ENCODE results near the gene VPS41. TPM values are rescaled to one million over a fixed set of nuclear protein-coding genes. Genes with fewer than 3 reads are reported as not detected.

Gene VPS41
- total and polyA plus RNA-seq, 2 of the 13 experiments (the other 11 are each of a cell fraction or from before 2014, with no cell fraction given), result 12.1 to 43.4 TPM

GRCh38 chr7:38842746-38843145, 66.2 kb downstream of the VPS41 start:
- CTCF ChIA-PET (ENCODE audit: low intra/inter-chr PET ratio, low total read pairs), result no interaction called here
- Histone ChIP-seq H3K27me3 (ENCODE audit: control insufficient read depth in 1 of 2, insufficient read depth in 2 of 2, low read length in 2 of 2) (no peaks in the 10 kb centered on the region), H3K4me3 (replicated peaks in 1 of 3; ENCODE audit: insufficient read depth in 1 of 3, low read depth in 2 of 3, low read length in 3 of 3) (no peak overlapping the region), H3K4me2 (ENCODE audit: low read depth, low read length) (no peak overlapping the region), H3K27ac (ENCODE audit: extremely low read length, insufficient read depth, low read length) (no peak overlapping the region), H3K79me2 (ENCODE audit: insufficient read depth, low read length) (no peaks in the 10 kb centered on the region), H3K9ac (ENCODE audit: insufficient read depth, low read depth, low read length) (no peak overlapping the region), H4K20me1 (ENCODE audit: insufficient read depth, low read length) (no peaks in the 10 kb centered on the region), H2AFZ (ENCODE audit: low read length) (no peak overlapping the region), H3K4me1 (ENCODE audit: insufficient read depth, low read length) (peaks cover 10% of the 10 kb centered on the region; the same call in 1 of the 2 replicates), H3K36me3 (replicated peaks in 1 of 2; ENCODE audit: control insufficient read depth in 1 of 2, insufficient read depth in 2 of 2, low read length in 2 of 2) (no peaks in the 10 kb centered on the region), H3K9me3 (ENCODE audit: low read length) (no peaks in the 10 kb centered on the region)
- POLR2A ChIA-PET, result no interaction called here
- in situ Hi-C loops (cut with HindIII; ENCODE audit: extremely low pct_ligation_motif_present, low pct_unique_long_range_greater_than_20kb) (no loop called here), intact Hi-C loops (cut with micrococcal nuclease; ENCODE audit: unreplicated experiment) (no loop called here)
- no TSS peak for BruUV-seq (replicated peaks)
- ATAC-seq, result no peak
- FAIRE-seq, result no peak
- 74% methylated on average over 1 of the region's 1 CpG for WGBS (ENCODE audit: low lambda C conversion rate)
- no peak for DNase-seq (ENCODE audit: low spot score)
- no peak for TF ChIP-seq PBX2 (CRISPR knock-in tag; IDR thresholded peaks at IDR 0.05)
- TF ChIP-seq ZFP1 (CRISPR knock-in tag; IDR thresholded peaks at IDR 0.05), result no peak
- no peak for TF ChIP-seq STAT6 (CRISPR knock-in tag; IDR thresholded peaks at IDR 0.05; ENCODE audit: borderline replicate concordance)
- TF ChIP-seq ZBTB10 (CRISPR knock-in tag; IDR thresholded peaks at IDR 0.05; ENCODE audit: borderline replicate concordance), result no peak
- no peak for TF ChIP-seq LRRFIP1 (CRISPR knock-in tag; conservative IDR thresholded peaks at IDR 0.05)
- TF ChIP-seq GZF1 (CRISPR knock-in tag; IDR thresholded peaks at IDR 0.05), result no peak
- no peak for TF ChIP-seq ZNF841 (CRISPR knock-in tag; IDR thresholded peaks at IDR 0.05; ENCODE audit: borderline replicate concordance)
- no peak for TF ChIP-seq ADNP (CRISPR knock-in tag; IDR thresholded peaks at IDR 0.05)
- no peak for TF ChIP-seq ETV6 (CRISPR knock-in tag; conservative IDR thresholded peaks at IDR 0.05)
- no peak for TF ChIP-seq CENPX (CRISPR knock-in tag; IDR thresholded peaks at IDR 0.05)
- TF ChIP-seq HINFP (CRISPR knock-in tag; IDR thresholded peaks at IDR 0.05; ENCODE audit: low read depth), result no peak
- no peak for TF ChIP-seq HNRNPL (IDR thresholded peaks at IDR 0.05; ENCODE audit: low read depth, low read length)
- TF ChIP-seq CSRNP1 (CRISPR knock-in tag; IDR thresholded peaks at IDR 0.05), result no peak

All from HepG2 (cell line).